HCT116 (cell line): ENCODE measurements around the gene OGN.

Experiments
- TF ChIP-seq, protein P1 (sequence below), 3 experiments: fragments of 200-600 bp in 1 of 3; sonication (generic) in 1 of 3; IDR thresholded peaks in 2 of 3; conservative IDR thresholded peaks in 1 of 3; 2 replicates each; pipeline ENCODE4 v1.5.1; 2012 to 2017; ENCODE audit warnings: low read depth in 2 of 3, low read length in 2 of 3, antibody characterized with exemption in 1 of 3, borderline replicate concordance in 1 of 3, control low read depth in 1 of 3, mild to moderate bottlenecking in 1 of 3, mixed read lengths in 1 of 3, mixed run types in 1 of 3, moderate library complexity in 1 of 3; ENCODE audit not compliant: insufficient read depth in 1 of 3
- TF ChIP-seq, protein P2 (sequence below): IDR thresholded peaks from 2 replicates; pipeline ENCODE4 v1.6.1; 2012

DNA sequence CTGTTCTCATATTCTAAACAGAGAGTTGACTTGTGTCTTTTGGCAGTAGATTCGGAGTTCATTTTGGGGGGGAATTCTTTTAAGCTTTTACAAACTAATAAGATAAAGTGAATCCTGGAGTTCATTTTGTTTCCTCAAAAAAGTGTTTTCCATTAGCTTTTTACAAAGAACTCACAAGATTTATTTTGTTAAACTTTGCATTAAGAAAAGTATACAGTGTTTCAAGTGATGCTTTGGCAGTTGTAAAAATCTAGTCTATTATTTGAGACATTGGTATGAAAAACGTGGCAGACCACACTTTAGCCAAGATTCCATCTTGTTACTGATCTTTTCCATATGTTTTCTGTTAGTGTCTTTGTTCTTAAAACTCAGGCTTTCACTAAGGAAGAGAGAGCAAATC lies 21.1 kb upstream of the OGN start:
- TF ChIP-seq, protein P1, sequence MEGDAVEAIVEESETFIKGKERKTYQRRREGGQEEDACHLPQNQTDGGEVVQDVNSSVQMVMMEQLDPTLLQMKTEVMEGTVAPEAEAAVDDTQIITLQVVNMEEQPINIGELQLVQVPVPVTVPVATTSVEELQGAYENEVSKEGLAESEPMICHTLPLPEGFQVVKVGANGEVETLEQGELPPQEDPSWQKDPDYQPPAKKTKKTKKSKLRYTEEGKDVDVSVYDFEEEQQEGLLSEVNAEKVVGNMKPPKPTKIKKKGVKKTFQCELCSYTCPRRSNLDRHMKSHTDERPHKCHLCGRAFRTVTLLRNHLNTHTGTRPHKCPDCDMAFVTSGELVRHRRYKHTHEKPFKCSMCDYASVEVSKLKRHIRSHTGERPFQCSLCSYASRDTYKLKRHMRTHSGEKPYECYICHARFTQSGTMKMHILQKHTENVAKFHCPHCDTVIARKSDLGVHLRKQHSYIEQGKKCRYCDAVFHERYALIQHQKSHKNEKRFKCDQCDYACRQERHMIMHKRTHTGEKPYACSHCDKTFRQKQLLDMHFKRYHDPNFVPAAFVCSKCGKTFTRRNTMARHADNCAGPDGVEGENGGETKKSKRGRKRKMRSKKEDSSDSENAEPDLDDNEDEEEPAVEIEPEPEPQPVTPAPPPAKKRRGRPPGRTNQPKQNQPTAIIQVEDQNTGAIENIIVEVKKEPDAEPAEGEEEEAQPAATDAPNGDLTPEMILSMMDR (IDR thresholded peaks at IDR 0.05 in 2 of 3, conservative IDR thresholded peaks at IDR 0.05 in 1 of 3; ENCODE audit: borderline replicate concordance in 1 of 3, insufficient read depth in 1 of 3, low read depth in 2 of 3, low read length in 2 of 3): no peak
- TF ChIP-seq, protein P2, sequence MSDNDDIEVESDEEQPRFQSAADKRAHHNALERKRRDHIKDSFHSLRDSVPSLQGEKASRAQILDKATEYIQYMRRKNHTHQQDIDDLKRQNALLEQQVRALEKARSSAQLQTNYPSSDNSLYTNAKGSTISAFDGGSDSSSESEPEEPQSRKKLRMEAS: no peak
